ENCODE data around the gene CC2D2A.
A peak's percentile ranks its signal among the peaks of the same experiment; 100 is the strongest.

CC2D2A gene

DNA sequence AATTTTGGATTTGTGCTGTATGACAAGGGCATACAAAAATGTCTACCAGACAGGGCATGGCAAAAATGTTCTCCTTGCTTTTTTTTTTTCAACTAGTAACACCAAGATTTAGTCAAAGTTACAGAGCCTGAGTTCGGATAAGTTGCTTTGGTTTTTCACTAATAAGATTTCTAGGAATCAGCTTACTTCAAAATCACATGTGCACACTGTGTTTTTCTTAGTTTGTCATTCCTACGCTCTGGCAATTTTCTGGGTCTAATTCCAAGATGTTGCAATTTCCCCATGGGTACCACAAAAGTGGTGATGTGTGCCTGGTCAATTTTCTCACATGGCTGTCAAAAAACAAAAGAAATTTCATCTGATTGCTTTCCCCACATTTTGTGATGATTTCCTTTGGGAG, 35.6 kb upstream of the CC2D2A start:
- DNase-seq (ENCODE audit: low read depth), result peak; percentile 61
- H3K4me3 ChIP-seq (ENCODE audit: low read length), result no peak overlapping the region
- TF ChIP-seq, protein P1, sequence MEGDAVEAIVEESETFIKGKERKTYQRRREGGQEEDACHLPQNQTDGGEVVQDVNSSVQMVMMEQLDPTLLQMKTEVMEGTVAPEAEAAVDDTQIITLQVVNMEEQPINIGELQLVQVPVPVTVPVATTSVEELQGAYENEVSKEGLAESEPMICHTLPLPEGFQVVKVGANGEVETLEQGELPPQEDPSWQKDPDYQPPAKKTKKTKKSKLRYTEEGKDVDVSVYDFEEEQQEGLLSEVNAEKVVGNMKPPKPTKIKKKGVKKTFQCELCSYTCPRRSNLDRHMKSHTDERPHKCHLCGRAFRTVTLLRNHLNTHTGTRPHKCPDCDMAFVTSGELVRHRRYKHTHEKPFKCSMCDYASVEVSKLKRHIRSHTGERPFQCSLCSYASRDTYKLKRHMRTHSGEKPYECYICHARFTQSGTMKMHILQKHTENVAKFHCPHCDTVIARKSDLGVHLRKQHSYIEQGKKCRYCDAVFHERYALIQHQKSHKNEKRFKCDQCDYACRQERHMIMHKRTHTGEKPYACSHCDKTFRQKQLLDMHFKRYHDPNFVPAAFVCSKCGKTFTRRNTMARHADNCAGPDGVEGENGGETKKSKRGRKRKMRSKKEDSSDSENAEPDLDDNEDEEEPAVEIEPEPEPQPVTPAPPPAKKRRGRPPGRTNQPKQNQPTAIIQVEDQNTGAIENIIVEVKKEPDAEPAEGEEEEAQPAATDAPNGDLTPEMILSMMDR (conservative IDR thresholded peaks at IDR 0.05; ENCODE audit: low read length), result no peak

DNA sequence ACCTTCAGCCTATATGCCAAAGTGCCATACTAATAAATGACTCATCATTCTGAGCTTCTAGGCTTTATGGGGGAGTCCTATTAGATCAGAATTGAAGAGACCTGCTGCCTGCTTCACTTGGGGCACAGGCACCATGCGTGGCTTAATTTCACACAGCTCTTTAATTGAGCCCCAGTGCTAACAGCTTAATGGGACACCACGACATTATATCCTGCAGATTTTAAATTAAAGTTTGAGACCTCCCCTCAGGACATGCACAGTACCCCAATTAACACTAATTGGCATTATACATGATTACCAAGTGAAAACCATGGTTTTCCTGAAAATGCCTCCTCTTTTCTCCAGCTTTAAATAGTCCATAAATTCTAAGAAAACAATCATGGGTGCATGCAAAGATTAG, 35.0 kb upstream of the CC2D2A start:
- no peak overlapping the region for H3K4me3 ChIP-seq (ENCODE audit: low read length)
- TF ChIP-seq, protein P1 (conservative IDR thresholded peaks at IDR 0.05; ENCODE audit: low read length), result no peak
- DNase-seq (ENCODE audit: low read depth), result no peak

DNA sequence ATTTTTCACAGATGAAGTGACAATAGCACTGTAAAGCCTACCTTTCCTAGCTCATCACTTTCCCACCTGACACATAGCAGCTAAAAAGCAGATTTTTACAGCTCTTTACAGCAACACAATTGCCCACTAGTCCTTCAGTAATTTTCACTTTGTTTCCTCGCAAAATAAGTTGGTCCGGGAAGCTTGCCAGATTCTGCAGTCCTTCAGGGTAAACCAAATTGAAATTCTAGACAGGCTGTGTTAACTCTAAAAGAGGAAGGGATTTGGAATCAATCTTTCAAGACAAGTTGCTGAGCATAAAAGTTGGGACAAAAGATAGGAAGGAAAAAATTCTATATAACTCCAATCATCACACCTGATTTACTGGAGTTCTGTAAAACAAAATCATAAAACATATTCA, 33.2 kb upstream of the CC2D2A start:
- TF ChIP-seq, protein P1 (conservative IDR thresholded peaks at IDR 0.05; ENCODE audit: low read length), result no peak
- H3K4me3 ChIP-seq (ENCODE audit: low read length), result no peak overlapping the region
- peak; percentile 34 for DNase-seq (ENCODE audit: low read depth)

DNA sequence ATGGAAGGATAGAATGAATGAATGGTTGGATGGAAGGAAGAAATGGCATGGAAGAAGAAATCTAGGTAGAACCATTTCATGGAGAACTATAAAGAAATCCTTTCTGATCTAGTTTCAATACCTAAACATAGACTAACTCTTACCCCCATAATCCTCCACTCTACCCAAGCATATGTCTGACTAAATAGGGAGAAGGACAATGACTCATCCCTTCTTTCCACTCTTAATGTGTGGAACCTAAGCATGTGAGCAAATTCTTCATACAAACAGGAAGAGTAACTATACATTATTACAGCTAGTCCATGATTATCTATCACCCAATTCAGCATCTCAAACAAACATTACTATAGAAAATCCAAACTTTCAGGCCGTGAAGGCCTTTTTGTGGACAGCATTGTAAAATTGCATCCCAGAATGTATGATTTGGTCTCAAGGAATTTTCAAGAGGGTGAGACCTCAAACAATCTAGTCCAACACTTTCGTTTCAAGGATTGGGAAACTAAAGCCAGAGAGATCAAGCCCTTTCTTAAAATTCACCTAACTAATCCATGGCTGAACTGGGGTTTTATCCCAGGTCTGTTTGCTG, 30.6 kb upstream of the CC2D2A start:
- peak; percentile 13 for DNase-seq (ENCODE audit: low read depth)
- no peak overlapping the region for H3K4me3 ChIP-seq (ENCODE audit: low read length)
- TF ChIP-seq, protein P1 (conservative IDR thresholded peaks at IDR 0.05; ENCODE audit: low read length), result no peak

DNA sequence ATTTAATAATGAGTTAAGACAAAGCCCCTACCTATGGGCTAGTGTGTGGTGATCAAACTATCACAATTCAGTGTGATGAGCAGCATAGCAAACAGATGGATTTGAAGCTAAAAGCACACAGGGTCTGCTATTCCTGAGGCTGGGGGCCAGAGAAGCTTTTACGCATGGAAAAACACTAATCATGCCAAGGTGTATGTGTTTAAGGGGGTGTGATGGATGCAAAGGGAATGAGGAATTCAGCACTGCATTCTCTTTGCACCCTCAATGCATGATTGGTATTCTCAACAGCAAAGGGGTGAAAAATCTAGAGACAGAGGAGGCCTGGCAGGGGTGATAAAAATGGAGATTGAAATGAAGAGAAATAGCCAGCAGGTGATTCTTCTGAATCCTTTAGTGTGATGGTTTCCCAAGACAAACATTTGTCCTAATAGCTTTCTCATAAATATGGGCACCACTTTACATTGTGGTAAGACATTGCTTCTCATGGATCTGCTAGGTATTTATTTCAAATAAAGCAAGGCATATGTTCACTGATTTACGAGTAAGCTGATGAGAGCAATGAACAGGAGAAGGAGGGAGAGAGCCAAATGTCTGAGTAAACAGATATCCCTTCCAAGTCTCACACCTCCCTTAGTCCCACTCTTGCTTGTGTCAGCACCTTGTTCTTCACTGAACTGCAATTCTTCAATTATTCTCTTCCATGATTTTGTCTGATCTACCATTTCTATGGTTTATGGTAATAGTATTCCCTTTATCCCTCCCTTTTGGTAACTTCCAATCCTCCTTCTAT, 26.1 kb upstream of the CC2D2A start:
- TF ChIP-seq, protein P1 (conservative IDR thresholded peaks at IDR 0.05; ENCODE audit: low read length), result no peak
- DNase-seq (ENCODE audit: low read depth), result no peak
- H3K4me3 ChIP-seq (ENCODE audit: low read length), result no peak overlapping the region

DNA sequence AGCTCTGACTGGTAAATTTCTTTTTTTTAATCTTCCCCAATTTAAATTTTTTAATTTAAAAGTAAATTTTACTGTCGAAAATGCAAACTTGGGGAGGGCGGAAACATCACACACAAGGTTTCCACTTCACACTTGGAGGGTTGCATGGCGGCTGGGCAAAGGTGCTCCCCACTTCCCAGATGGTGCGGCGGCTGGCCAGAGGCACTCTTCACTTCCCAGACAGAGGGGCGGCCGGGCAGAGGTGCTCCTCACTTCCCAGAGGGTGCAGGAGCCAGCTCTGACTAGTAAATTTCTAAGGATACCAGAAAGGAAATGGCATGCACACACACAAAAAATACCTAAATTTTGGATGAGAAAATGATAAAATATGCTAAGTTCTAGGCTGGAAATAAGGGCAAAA, 25.4 kb upstream of the CC2D2A start:
- TF ChIP-seq, protein P1 (conservative IDR thresholded peaks at IDR 0.05; ENCODE audit: low read length), result no peak
- DNase-seq (ENCODE audit: low read depth), result no peak
- H3K4me3 ChIP-seq (ENCODE audit: low read length), result no peak overlapping the region
